H1 (cell line): ENCODE data around the gene KIT. TPM values are rescaled to one million over a fixed set of nuclear protein-coding genes. Genes with fewer than 3 reads are reported as not detected.

Experiments used
- BCL11A ChIP-seq, 2 experiments: IDR thresholded peaks; one replicate each; pipeline ENCODE4 v1.6.1; 2011; ENCODE audit warnings: low read depth in 2 of 2, low read length in 2 of 2, mild to moderate bottlenecking in 2 of 2
- CHD7 ChIP-seq: fragments of 300-600 bp; sonication (generic); IDR thresholded peaks from 2 replicates; pipeline ENCODE4 v1.7.1; 2012; ENCODE audit warnings: low read length, moderate library complexity, mild to moderate bottlenecking, inconsistent platforms; ENCODE audit not compliant: insufficient replicate concordance
- NRF1 ChIP-seq: IDR thresholded peaks from 2 replicates; pipeline ENCODE4 v1.6.1; 2011; ENCODE audit warnings: mild to moderate bottlenecking, low read depth, low read length, improper control_type of control experiment
- POU5F1 ChIP-seq: IDR thresholded peaks from 2 replicates; pipeline ENCODE4 v1.6.1; 2011; ENCODE audit warnings: low read depth, mild to moderate bottlenecking, low read length, moderate library complexity
- TCF12 ChIP-seq: IDR thresholded peaks from 2 replicates; pipeline ENCODE4 v1.6.1; 2011; ENCODE audit warnings: low read depth, mild to moderate bottlenecking, low read length
- polyA plus RNA-seq, 7 experiments: library from polyadenylated mRNA; depleted of rRNA in 3 of 7; stranded (reverse) in 5 of 7; unstranded in 2 of 7; fragments of >200 nt in 5 of 7; fragments of 200-250 nt in 2 of 7; gene quantifications; 1 replicate in 5 of 7; 2 replicates in 1 of 7; 4 replicates in 1 of 7; pipeline versions ENCODE4 v1.2.1 to v1.2.3, GENCODE V29; 2011 to 2013; ENCODE audit warnings: missing spikeins in 2 of 7, mixed read lengths in 2 of 7
- total RNA-seq: library from RNA; stranded (reverse); fragmentation: NEBNext Ultra II Directional; extraction: Animal tissue kit (Norgen Biotek cat#: 25700); gene quantifications from 2 replicates; pipeline ENCODE4 v1.2.1, GENCODE V29; 2021

KIT gene
- total and polyA plus RNA-seq, 2 of the 8 experiments (the other 6 are each of a cell fraction or from before 2014, with no cell fraction given): 14.4 to 24.8 TPM

GRCh38 chr4:54745031-54745770 lies 87.4 kb downstream of the KIT start (continued):
- TF ChIP-seq CHD7: no peak
- TF ChIP-seq BCL11A (IDR thresholded peaks at IDR 0.05; ENCODE audit: low read depth in 2 of 2, low read length in 2 of 2): no peak
- TF ChIP-seq NRF1: no peak
- no peak for TF ChIP-seq POU5F1
- no peak for TF ChIP-seq TCF12
